ENCODE results near the gene DYNLL2. TPM values are rescaled to one million over a fixed set of nuclear protein-coding genes. Genes with fewer than 3 reads are reported as not detected.
"Not testable (repeated sequence)": the region's sequence is repeated elsewhere in the genome, so short reads cannot be mapped to it uniquely, and the experiment has no call there.

The DYNLL2 gene
- total RNA-seq (2014; rRNA removed; shearing (Covaris generic)), result 12.9 and 13.2 TPM in 2 replicates

DNA sequence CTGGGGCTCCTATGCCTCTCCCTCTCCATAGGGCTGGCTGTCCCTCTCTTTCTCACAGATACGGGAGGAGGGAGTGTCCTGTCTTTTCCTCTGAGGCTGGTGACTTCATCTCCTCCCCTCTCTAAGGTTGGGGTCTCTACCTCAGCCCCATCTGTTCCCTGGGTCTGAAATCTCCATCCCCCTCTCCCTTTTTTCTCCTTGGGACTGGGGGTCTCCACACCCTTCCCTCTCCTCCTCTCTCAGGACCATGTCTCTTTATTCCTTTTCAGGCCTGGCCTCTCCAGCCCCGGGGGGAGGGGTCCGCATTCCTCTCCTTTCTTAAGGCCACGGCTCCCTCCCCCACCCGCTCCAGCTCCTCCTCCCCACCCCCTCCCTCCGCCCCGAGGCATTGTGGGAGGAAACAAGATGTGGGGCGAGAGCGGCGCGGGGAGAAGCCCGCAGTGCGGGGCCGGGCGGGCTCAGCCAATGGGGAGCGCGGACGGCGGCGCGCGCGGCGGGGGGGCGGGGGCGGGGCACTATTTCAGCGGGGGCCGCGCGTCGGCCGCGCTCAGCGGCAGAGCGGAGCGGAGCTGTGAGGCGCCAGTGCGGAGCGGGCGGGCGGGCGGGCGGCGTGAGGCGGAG, at the start of gene DYNLL2:
Gene DYNLL2 (plus strand): TSS at position 550 of the 621 bp plus-strand sequence. CDS start 3,672 bp downstream, outside the sequence.
- peak; percentile 82 for DNase-seq (ENCODE audit: low read depth)

GRCh38 chr17:58039975-58040374, 43.2 kb upstream of the DYNLL2 start:
- DNase-seq (ENCODE audit: low read depth), result no peak

DNA sequence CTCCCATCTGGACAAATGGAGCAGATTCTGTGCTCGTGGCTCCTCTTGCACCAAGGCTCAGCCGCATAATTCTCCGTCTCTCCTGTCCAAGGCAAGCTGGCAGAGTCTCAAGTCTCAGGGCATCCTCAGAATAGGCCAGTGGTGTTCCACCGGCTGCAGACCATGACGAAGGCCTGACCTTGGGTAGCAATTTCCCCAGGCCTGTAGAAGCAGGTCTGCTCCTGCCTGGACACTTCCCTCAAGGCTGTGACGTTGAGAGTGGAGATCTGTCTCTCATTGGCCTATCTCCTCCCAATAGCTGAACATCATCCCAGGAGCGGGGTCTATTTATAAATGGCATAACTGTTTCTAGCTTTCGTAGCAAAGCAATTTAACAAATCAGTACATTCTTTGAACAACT, 42.8 kb upstream of the DYNLL2 start:
- no peak for DNase-seq (ENCODE audit: low read depth)

DNA sequence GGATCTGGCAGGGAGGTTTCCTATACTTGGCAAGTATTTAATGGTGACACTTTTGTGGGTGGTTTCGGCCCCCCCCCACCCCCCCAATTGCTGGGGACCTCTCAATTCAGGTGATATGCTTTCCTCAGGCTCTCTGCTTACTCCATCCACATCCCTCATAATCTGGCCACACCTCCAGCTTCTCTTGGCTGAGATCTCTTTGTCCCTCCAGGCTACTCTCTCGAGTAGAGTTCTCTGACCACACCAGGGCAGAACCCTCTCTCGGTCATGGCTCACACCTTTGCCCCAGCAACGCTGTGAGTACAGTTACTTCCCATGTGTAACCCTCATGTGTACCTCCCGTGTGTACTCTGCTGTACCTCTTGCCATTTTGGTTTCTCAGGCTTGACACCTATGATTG, 42.1 kb upstream of the DYNLL2 start:
- no peak for DNase-seq (ENCODE audit: low read depth)

DNA sequence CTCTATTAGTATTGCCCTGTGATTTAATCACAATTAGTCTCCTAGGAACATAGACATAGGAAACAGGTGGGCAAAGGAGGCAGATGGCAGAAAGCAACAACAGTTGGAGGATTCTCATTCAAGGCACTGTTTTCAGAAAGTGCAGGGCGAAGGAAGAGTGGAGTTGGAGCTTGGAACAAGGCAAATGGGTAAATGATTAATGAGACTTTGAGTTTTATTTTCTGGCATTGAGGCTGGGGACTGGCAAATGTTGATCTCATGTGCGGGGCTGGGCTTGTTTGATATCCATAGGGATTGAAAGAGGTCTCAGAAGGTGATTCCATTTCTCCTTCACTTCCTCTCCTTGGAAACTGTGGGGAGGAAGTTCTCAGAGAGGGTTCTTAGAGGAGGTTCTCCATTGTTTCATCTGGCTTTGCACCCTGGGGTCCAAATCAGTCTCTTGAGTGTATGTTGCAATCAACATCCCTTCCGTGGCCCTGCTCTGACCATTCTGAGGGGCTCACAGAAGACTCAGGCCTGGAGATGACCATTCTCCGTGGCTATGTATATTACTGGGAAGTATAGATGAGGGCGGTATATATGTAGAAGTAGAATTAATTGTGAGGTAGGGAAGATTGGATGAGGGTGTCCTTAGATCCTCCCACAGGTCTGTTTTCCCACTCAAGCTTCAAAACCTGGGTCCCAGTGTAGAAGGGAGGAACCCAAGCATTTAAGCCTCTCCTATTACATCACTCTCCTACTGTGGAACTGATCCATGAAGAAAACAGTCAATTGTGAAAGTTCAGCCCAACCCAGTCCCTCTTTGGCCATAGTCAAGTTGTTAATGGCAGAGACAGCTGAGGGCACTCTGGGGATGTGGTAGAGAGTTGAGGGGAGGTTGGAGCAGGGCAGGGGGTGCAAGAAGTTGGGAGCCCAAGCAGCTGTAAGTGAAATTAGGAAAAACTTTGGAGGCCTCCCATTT, 39.7 kb upstream of the DYNLL2 start:
- no peak for DNase-seq (ENCODE audit: low read depth)

DNA sequence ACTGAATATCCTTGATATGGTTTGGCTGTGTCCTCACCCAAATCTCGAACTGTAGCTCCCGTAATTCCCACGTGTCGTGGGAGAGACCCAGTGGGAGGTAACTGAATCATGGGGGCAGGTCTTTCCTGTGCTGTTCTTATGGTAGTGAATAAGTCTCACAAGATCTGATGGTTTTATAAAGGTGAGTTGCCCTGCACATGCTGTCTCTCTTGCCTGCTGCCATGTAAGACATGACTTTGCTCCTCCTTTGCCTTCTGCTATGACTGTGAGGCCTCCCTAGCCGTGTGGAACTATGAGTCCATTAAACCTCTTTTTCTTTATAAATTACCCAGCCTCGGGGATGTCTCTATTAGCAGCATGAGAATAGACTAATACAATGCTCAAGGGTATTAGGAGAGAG, 39.0 kb upstream of the DYNLL2 start:
- not testable (repeated sequence) for DNase-seq (ENCODE audit: low read depth)

DNA sequence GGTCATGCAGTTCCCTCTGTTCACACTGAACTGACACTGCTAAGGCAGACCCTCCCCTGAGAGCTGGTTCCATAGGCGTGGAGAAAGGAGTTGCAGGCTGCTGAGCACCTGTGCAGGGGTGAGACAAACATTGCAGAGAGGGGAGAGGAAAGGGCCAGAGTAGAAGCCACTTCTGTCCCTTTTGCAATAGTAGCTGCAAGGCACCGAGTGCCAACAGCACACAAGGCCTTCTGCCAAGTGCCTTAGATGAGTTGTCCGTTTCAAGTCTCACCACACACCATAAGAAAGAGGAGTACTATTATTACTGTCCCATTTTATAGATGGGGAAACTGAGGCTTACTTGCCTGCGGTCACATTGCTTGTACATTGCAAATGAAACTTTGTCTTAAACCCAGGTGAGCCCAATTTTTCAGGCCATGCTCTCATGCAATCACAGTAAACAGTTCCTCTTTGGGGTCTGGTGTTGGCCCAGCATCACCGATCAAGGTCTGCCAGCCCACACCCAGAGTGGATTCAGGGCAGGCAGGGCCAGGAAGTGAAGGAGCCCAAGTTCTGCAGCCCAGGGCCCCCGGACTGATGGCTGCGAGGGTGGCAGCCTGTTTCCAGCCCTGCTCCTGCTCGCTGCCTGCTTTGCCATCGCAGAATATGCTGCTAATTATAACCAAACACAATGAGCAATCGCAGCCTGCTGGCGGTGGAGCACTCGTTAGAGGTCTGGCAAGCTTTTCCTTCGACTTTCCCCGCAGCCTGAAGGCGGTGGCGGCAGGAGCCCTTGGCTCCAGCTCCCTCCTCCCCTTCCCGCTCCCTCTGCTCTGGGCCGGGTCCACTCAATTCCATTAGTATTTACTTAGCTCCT, 36.8 kb upstream of the DYNLL2 start:
- no peak for DNase-seq (ENCODE audit: low read depth)

DNA sequence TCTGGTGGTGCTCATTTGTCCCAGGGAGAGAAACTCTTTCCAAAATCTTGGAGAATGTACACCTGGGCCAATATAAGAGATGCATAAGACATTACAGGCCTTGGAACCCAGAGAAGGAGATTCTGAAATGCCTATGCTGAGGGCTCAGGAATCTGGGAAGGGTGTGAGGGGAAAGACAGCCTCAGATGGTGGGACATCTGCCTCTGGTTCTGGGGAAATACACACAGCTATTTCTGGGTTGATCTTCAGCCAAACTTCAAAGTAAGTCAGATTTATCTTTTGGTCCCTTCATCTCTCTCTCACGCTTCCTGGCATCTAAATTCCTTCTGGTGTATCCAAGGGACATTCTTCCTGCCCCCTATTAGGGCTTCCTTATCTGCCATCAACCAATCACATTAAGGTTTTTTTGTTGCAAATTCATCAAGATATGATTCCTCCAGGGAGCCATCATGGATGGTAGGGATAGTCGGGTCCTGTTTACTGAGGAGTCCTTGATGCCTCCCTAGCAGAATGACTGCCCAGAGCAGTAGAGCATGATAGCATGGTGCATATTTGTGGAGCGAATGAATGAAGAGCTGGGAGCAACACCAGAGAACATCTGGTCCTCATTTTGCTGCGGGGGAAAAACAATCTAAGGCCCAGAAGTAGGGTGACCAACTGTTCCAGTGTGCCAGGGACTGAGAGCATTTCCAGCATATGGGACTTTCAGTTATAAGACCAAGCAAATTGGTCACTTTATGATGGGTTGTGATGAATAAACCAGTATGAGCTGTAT, 35.7 kb upstream of the DYNLL2 start:
- no peak for DNase-seq (ENCODE audit: low read depth)

DNA sequence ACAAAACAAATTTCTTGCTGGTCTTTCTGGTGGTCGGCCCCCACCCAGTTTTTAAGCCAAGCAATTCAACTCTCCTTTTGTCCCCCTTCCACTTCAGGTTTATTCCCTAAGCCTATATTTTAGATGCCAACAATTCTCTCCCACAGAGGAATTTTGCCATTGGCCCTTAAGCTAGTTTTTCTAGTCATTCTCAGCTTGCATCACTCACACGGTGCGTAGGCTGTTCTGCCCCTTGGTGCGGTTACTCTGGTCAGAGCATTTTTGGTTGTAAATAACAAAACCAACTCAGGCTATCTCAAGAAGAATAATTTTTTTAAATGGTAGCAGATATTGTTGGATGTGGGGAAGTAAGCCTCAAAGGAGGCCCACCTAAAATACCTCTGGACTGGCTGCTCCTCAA, 33.7 kb upstream of the DYNLL2 start:
- no peak for DNase-seq (ENCODE audit: low read depth)

DNA sequence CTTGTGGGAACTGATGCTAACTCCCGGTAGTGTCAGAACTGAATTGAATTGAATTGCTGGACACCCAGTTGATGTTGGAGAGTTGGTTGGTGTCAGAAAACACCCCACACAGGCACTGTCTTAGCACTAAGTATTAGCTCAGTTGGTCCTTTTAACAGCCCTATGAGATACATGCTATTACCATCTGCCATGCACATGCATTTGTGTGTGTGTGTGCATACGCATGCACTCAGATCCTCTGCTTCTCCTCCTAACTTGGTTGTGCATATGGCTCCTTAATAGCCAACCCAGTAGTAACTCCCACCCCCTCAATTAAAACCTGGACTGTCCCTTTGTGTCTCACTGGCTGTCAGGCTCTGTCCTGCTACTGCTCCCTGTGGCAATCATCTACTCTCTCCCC, 32.3 kb upstream of the DYNLL2 start:
- DNase-seq (ENCODE audit: low read depth), result no peak

DNA sequence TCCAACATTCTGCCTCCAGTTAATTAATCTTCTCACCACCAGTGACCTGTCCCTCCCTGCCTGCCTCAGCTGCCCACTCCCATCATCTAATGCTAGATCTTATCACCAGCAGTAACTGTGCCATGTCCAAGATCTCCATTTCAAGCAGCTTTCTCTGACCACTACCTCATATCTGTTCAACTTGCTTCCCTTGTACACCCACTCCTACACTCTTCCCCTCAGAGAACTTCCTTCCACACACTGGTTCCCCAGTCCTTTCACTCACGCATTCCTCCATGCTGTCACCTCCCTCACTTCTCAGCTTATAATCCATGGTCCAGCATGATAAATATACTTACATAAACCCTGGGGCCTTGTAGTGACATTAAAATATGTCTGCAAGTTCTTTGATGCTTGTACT, 31.8 kb upstream of the DYNLL2 start:
- no peak for DNase-seq (ENCODE audit: low read depth)

DNA sequence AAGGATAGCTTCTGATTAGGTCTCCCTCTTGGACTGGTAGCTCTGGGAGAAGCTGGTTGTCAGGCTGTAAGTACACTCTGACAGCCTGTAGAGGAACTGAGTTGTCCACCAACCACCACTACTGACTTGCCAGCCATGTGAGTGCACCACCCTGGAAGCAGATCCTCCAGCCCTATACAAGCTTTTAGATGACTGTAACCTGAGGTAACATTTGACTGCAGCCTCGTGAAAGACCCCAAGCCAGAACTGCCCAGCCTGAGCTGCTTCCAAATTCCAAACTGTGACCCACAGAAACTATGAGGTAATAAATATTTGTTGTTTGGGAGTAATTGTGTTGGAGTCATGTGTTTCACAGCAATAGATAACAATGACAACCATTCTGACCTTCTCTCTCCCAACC, 30.8 kb upstream of the DYNLL2 start:
- DNase-seq (ENCODE audit: low read depth), result no peak

GRCh38 chr17:58052945-58053715, 30.1 kb upstream of the DYNLL2 start:
- no peak for DNase-seq (ENCODE audit: low read depth)

- no peak for DNase-seq (ENCODE audit: low read depth)
Observed at GRCh38 chr17:58054641-58055040, 28.6 kb upstream of the DYNLL2 start.

GRCh38 chr17:58056476-58056875, 26.7 kb upstream of the DYNLL2 start:
- DNase-seq (ENCODE audit: low read depth), result no peak

DNA sequence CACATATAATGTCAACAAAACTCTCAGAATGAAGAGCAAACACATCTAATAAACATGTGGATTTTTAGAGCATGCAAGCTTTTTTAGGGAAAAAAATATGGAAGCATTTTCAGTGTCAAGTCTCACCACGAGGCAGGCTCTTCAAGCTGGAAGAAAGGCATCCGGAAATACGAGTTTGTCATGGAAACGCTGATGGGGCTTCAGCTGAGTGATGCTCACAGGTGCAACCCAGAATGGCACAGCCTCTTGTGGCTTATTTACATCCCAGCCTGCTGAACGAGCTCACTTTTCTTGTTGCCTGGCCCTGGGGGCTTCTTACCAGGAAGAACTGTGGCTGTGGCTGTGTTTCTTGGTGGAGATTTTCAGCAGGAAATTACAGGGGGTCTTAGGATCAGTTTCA, 24.1 kb upstream of the DYNLL2 start:
- no peak for DNase-seq (ENCODE audit: low read depth)

- peak; percentile 21 for DNase-seq (ENCODE audit: low read depth)
Observed at GRCh38 chr17:58060596-58061191, 22.5 kb upstream of the DYNLL2 start.

DNA sequence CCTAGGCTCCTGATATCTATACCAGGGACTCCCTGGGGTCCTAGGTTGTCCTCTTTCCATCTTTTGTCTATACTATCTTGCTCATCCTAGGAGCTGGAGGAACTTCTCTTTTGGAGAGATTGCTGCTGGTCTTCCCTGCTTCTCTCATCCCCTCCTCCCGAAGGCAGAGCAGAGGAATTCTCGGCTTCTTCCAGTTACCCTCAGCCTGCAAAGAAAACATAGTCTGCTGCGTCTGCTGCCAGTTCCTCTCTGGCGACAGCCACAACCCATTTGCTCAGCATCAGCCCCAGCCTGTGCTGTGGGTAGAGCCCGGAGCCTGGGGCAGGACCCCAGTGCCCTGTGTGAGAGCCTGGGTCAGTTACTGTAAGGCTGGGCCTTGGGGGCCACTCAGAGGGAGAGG, 21.5 kb upstream of the DYNLL2 start:
- DNase-seq (ENCODE audit: low read depth), result no peak

- no peak for DNase-seq (ENCODE audit: low read depth)
Observed at GRCh38 chr17:58065238-58065637, 18.0 kb upstream of the DYNLL2 start.

GRCh38 chr17:58066401-58066800, 16.8 kb upstream of the DYNLL2 start:
- no peak for DNase-seq (ENCODE audit: low read depth)

All from M059J (cell line).